Calu3 (cell line): ENCODE measurements around the gene ROS1. TPM values are rescaled to one million over a fixed set of nuclear protein-coding genes. Genes with fewer than 3 reads are reported as not detected.

ENCODE experiments used
- BruUV-seq: library from RNA; stranded (reverse); fragments of 400-500 nt; replicated peaks from 2 replicates; lab custom pipeline; 2021; lab: Mats Ljungman, UMichigan
- CTCF ChIA-PET: fragments of 300-600 bp; sonication (Branson Sonifier 250); formaldehyde crosslinking; loops from one replicate; lab custom pipeline; 2022; ENCODE audit warnings: antibody characterized with exemption; lab: Charles Lee
- DNase-seq: peaks from one replicate; pipeline ENCODE4 v3.0.0; 2022
- H3K27ac Mint-ChIP-seq: one replicate; pipeline ENCODE4 v1.8.0; 2022; ENCODE audit warnings: mixed read lengths; ENCODE audit not compliant: unreplicated experiment
- H3K27me3 Mint-ChIP-seq: one replicate; pipeline ENCODE4 v1.8.0; 2022; ENCODE audit warnings: mixed read lengths; ENCODE audit not compliant: unreplicated experiment
- H3K36me3 Mint-ChIP-seq: one replicate; pipeline ENCODE4 v1.8.0; 2022; ENCODE audit warnings: mild to moderate bottlenecking, moderate library complexity, mixed read lengths; ENCODE audit not compliant: insufficient read depth, unreplicated experiment
- H3K4me1 Mint-ChIP-seq: one replicate; pipeline ENCODE4 v1.8.0; 2022; ENCODE audit warnings: mild to moderate bottlenecking, low read depth, mixed read lengths; ENCODE audit not compliant: unreplicated experiment
- H3K4me3 Mint-ChIP-seq: one replicate; pipeline ENCODE4 v1.8.0; 2022; ENCODE audit warnings: mild to moderate bottlenecking, low read depth, moderate library complexity, mixed read lengths; ENCODE audit not compliant: unreplicated experiment
- H3K9me3 Mint-ChIP-seq: one replicate; pipeline ENCODE4 v1.8.0; 2022; ENCODE audit warnings: low read depth, mixed read lengths; ENCODE audit not compliant: unreplicated experiment
- intact Hi-C: fragments of 100-400 bp; cut with micrococcal nuclease; formaldehyde crosslinking; loops from one replicate; pipeline ENCODE4 v1.10.0; 2022; ENCODE audit not compliant: unreplicated experiment
- total RNA-seq: library from RNA; stranded (reverse); gene quantifications from 2 replicates; pipeline ENCODE4 v1.2.3, GENCODE V29; 2022
- TF ChIP-seq, protein P1 (sequence below): fragments of 200-600 bp; IDR thresholded peaks from one replicate; pipeline ENCODE4 v1.8.0; 2022; ENCODE audit warnings: antibody characterized with exemption; ENCODE audit not compliant: unreplicated experiment

Gene ROS1
- total RNA-seq, 1 experiment from 2014 or later = 8.1 TPM

GRCh38 chr6:117344444-117345291 is 81.1 kb downstream of the ROS1 start:
- CTCF ChIA-PET = no interaction called here
- peaks cover 12% of the 10 kb centered on the region for H3K27me3 Mint-ChIP-seq
- no peak for DNase-seq
- no peaks in the 10 kb centered on the region for H3K9me3 Mint-ChIP-seq
- no peaks in the 10 kb centered on the region for H3K4me1 Mint-ChIP-seq
- no peak overlapping the region for H3K27ac Mint-ChIP-seq
- BruUV-seq = no TSS peak
- intact Hi-C loops = no loop called here
- TF ChIP-seq, protein P1, sequence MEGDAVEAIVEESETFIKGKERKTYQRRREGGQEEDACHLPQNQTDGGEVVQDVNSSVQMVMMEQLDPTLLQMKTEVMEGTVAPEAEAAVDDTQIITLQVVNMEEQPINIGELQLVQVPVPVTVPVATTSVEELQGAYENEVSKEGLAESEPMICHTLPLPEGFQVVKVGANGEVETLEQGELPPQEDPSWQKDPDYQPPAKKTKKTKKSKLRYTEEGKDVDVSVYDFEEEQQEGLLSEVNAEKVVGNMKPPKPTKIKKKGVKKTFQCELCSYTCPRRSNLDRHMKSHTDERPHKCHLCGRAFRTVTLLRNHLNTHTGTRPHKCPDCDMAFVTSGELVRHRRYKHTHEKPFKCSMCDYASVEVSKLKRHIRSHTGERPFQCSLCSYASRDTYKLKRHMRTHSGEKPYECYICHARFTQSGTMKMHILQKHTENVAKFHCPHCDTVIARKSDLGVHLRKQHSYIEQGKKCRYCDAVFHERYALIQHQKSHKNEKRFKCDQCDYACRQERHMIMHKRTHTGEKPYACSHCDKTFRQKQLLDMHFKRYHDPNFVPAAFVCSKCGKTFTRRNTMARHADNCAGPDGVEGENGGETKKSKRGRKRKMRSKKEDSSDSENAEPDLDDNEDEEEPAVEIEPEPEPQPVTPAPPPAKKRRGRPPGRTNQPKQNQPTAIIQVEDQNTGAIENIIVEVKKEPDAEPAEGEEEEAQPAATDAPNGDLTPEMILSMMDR = no peak
- H3K36me3 Mint-ChIP-seq = no peaks in the 10 kb centered on the region
- no peak overlapping the region for H3K4me3 Mint-ChIP-seq

GRCh38 chr6:117338567-117338966 is 87.2 kb downstream of the ROS1 start:
- no peaks in the 10 kb centered on the region for H3K4me1 Mint-ChIP-seq
- no peaks in the 10 kb centered on the region for H3K27me3 Mint-ChIP-seq
- intact Hi-C loops = no loop called here
- H3K36me3 Mint-ChIP-seq = no peaks in the 10 kb centered on the region
- H3K4me3 Mint-ChIP-seq = no peak overlapping the region
- BruUV-seq = no TSS peak
- CTCF ChIA-PET = interaction anchor here (0.6 kb wide), 2 partner anchors 137 to 560 kb away, joined by 3 to 6 read pairs; no protein-coding TSS in a partner anchor
- DNase-seq = no peak
- TF ChIP-seq, protein P1 = no peak
- no peak overlapping the region for H3K27ac Mint-ChIP-seq
- H3K9me3 Mint-ChIP-seq = no peaks in the 10 kb centered on the region

GRCh38 chr6:117329926-117330325 is 95.8 kb downstream of the ROS1 start:
- intact Hi-C loops = no loop called here
- CTCF ChIA-PET = no interaction called here
- no TSS peak for BruUV-seq
- H3K4me3 Mint-ChIP-seq = no peak overlapping the region
- TF ChIP-seq, protein P1 = no peak
- H3K36me3 Mint-ChIP-seq = no peaks in the 10 kb centered on the region
- H3K4me1 Mint-ChIP-seq = no peaks in the 10 kb centered on the region
- no peaks in the 10 kb centered on the region for H3K9me3 Mint-ChIP-seq
- no peak overlapping the region for H3K27ac Mint-ChIP-seq
- no peak for DNase-seq
- H3K27me3 Mint-ChIP-seq = peaks cover 23% of the 10 kb centered on the region

DNA sequence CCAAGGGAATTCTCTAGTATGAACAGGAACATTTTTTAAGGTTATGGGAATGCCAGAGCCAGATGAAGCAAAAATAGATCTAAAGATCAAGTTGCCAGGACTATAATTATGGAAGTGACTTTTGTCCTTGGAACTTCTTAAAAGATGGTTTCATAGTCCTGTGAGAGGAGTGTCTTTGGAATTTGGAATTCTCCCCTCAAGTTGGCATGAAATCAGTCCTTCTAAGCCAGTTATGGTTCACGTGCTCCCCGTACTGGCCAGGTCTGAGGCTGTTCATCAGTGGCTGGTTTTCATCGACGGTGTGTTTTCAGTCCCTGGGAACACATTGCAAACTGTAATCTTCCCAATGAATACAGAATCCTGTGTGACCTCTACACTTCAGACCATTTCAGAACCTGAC is 97.2 kb downstream of the ROS1 start:
- intact Hi-C loops = no loop called here
- H3K36me3 Mint-ChIP-seq = no peaks in the 10 kb centered on the region

More for the DNA sequence above, 97.2 kb downstream of the ROS1 start:
- Mint-ChIP-seq H3K4me1 (no peaks in the 10 kb centered on the region), H3K4me3 (no peak overlapping the region), H3K9me3 (no peaks in the 10 kb centered on the region), H3K27me3 (peaks cover 22% of the 10 kb centered on the region), H3K27ac (no peak overlapping the region)
- no TSS peak for BruUV-seq
- TF ChIP-seq, protein P1 = no peak
- CTCF ChIA-PET = no interaction called here
- DNase-seq = no peak
